ENCODE data around the gene CMTM8. TPM values are rescaled to one million over a fixed set of nuclear protein-coding genes. Genes with fewer than 3 reads are reported as not detected.

CMTM8 gene
- total RNA-seq, 2 donors from 2014 or later = 11.7 to 14.2 TPM

DNA sequence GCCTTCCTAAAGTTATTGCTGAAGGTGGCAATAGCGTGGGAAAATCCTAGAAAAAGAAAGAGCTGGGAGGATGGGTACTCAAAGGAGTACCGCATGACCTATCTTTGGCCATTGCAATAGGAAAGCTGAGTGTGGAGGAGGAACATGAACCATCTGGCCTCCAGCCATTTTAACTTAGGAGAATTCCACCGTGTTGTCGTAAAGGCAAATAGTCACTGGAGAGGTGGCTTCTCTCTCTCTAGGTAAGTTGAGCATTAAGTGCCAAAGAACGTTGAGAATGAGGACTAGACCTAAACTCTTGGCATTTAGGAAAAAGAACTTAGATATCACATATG is 137.1 kb downstream of the CMTM8 start:
- intact Hi-C loops (cut with DNase I) = loop anchor here (2.0 kb wide), 1 partner anchor 93 kb away; no protein-coding TSS in a partner anchor
- no peak for DNase-seq
- no peaks in the 10 kb centered on the region for H3K4me1 ChIP-seq
- H3K27me3 ChIP-seq = no peaks in the 10 kb centered on the region
- TF ChIP-seq, protein P1, sequence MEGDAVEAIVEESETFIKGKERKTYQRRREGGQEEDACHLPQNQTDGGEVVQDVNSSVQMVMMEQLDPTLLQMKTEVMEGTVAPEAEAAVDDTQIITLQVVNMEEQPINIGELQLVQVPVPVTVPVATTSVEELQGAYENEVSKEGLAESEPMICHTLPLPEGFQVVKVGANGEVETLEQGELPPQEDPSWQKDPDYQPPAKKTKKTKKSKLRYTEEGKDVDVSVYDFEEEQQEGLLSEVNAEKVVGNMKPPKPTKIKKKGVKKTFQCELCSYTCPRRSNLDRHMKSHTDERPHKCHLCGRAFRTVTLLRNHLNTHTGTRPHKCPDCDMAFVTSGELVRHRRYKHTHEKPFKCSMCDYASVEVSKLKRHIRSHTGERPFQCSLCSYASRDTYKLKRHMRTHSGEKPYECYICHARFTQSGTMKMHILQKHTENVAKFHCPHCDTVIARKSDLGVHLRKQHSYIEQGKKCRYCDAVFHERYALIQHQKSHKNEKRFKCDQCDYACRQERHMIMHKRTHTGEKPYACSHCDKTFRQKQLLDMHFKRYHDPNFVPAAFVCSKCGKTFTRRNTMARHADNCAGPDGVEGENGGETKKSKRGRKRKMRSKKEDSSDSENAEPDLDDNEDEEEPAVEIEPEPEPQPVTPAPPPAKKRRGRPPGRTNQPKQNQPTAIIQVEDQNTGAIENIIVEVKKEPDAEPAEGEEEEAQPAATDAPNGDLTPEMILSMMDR (IDR thresholded peaks at IDR 0.05) = no peak
- no peak overlapping the region for H3K4me3 ChIP-seq
- H3K9me3 ChIP-seq = no peaks in the 10 kb centered on the region
- H3K9ac ChIP-seq (ENCODE audit: low read depth in 2 of 2, low read length in 2 of 2) = no peak overlapping the region
- no peak overlapping the region for H3K27ac ChIP-seq
- no peaks in the 10 kb centered on the region for H3K36me3 ChIP-seq

DNA sequence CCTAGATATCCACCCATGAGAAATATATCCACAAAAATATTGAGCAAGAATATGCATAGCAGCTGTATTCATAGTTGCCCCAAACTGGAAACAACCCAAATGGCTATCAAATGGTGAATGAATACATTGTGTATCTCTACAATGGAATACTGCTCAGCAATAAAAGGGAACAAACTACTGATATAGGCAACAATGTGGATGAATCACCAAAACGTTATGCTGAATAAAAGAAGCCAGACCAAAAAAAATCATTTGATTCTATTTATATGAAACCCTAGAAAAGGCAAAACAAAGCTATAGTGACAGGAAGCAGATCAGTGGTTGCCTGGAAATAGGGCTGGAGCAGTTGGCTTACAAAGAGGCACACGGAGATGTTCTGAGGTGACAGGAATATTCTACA is 137.6 kb downstream of the CMTM8 start:
- intact Hi-C loops (cut with DNase I) = no loop called here
- H3K4me1 ChIP-seq = no peaks in the 10 kb centered on the region
- H3K4me3 ChIP-seq = no peak overlapping the region
- H3K9ac ChIP-seq (ENCODE audit: low read depth in 2 of 2, low read length in 2 of 2) = no peak overlapping the region
- TF ChIP-seq, protein P1 (IDR thresholded peaks at IDR 0.05) = no peak
- H3K27ac ChIP-seq = no peak overlapping the region
- no peak for DNase-seq
- H3K27me3 ChIP-seq = no peaks in the 10 kb centered on the region
- no peaks in the 10 kb centered on the region for H3K36me3 ChIP-seq
- H3K9me3 ChIP-seq = no peaks in the 10 kb centered on the region

DNA sequence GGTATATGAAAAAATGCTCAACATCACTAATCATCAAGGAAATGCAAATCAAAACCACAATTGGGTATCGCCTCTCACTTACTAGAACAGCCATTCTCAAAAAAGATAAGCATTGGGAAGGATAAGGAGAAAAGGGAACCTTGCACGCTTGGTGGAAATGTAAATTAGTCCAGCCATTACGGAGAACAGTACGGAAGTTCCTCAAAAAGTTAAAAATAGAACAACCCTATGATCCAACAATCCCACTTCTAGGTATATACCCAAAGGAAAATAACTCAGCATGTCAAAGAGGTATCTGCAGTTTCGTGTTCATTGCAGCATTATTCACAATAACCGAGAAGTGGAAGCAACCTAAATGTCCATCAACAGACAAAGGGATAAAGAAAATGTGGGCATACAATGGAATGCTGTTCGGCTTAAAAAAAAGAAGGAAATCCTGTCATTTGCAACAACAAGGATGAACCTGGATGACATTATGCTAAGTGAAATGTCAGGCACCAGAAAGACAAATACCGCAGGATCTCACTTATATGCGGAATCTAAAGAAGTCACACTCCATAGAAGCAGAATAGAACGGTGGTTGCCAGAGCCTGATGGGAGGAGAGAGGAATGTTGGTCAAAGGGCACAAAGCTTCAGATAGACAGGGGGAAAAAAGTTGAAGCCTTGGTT is 141.5 kb downstream of the CMTM8 start:
- Histone ChIP-seq H3K36me3 (no peaks in the 10 kb centered on the region), H3K9me3 (no peaks in the 10 kb centered on the region), H3K27me3 (no peaks in the 10 kb centered on the region), H3K4me3 (no peak overlapping the region), H3K4me1 (no peaks in the 10 kb centered on the region), H3K9ac (ENCODE audit: low read depth in 2 of 2, low read length in 2 of 2) (no peak overlapping the region), H3K27ac (no peak overlapping the region)
- DNase-seq = no peak
- TF ChIP-seq, protein P1 (IDR thresholded peaks at IDR 0.05) = no peak
- intact Hi-C loops (cut with DNase I) = no loop called here

DNA sequence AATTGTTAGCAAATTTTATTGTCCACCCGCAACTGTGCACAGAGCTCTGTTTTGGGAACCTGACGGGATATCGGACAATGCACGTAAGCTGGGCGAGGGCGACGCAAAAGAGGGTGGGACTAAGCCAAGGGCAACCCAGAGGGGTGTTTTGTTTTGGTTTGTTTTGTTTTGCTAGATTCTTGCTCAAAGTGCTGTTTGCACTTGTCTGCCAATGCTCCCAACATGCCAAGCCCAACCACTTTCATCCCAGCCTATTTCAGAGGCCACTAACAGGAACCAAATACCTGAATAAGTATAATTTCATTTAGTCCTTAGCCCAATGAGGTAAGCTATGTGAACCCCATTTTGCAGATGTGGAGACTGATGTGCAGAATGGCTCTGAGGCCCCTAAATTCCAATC is 143.4 kb downstream of the CMTM8 start:
- Histone ChIP-seq H3K9me3 (no peaks in the 10 kb centered on the region), H3K27ac (no peak overlapping the region), H3K27me3 (no peaks in the 10 kb centered on the region), H3K9ac (ENCODE audit: low read depth in 2 of 2, low read length in 2 of 2) (no peak overlapping the region), H3K36me3 (no peaks in the 10 kb centered on the region), H3K4me3 (no peak overlapping the region), H3K4me1 (no peaks in the 10 kb centered on the region)
- intact Hi-C loops (cut with DNase I) = no loop called here
- DNase-seq = no peak
- TF ChIP-seq, protein P1 (IDR thresholded peaks at IDR 0.05) = no peak

DNA sequence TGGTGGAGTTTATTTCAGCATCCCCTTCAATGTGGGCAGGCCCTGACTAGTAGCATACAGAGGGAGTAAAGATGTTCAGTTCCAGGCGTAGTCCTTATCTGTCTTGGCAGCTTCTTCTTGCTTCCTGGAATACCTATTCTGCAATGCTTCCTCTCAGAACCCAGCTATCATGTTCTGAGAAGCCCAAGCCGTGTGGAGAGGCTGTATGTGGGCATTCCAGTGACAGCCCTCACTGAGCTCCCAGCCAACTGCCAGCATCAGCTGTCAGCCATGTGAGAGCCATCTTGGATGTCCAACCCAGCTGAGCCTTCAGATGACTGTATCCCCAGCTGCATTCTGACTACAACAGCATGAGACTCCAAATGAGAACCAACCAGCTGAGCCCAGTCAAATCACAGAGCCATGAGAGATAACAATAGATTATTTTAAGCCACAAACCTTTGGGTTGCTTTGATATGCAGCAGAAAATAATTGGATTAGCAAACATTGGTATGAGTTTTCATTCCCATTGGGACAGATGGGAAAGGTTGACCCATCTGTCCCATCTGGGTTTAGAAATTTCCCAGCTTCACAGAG is 144.7 kb downstream of the CMTM8 start:
- DNase-seq = no peak
- Histone ChIP-seq H3K27ac (no peak overlapping the region), H3K36me3 (no peaks in the 10 kb centered on the region), H3K9me3 (no peaks in the 10 kb centered on the region), H3K4me3 (no peak overlapping the region), H3K27me3 (no peaks in the 10 kb centered on the region), H3K4me1 (no peaks in the 10 kb centered on the region), H3K9ac (ENCODE audit: low read depth in 2 of 2, low read length in 2 of 2) (no peak overlapping the region)
- intact Hi-C loops (cut with DNase I) = no loop called here
- TF ChIP-seq, protein P1 (IDR thresholded peaks at IDR 0.05) = no peak

All from colonic mucosa (tissue), 4 donors.